Measurements from ENCODE around the gene ASCC3.

DNA sequence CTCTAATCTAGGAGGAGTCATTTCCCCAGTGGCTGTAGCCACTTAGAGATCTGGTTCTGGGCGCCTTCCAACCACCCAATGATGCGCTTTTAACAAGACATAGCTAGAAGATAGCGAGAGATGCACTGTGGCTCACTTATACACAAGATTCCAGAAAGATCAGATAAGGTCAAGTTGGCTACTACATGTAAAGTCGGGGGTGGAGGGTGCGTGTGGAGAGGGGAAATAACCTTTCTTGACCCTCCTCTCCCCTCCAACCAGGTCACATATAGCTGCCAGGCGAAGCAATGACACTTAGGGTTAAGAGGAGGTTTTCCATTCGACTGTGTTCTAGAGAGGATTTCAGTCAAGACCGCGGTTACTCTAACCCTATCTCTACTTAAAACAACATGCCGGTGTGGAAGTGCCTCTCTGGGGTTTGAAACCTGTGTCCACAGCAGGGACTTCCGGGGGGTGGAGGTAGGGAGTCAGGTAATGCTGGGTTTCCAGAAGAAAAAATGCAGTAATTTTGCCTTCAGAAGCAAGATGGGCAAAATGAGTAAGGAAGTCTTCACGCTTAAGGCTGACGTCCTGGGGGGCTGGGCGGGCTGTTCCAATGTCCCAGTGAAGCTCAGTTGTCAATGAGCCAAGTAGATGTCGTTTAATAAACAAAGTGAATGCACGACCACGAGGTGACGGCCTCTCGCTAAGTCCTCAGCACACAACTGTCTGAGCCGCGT lies 414.6 kb downstream of the ASCC3 start:
- TF ChIP-seq, protein P1, sequence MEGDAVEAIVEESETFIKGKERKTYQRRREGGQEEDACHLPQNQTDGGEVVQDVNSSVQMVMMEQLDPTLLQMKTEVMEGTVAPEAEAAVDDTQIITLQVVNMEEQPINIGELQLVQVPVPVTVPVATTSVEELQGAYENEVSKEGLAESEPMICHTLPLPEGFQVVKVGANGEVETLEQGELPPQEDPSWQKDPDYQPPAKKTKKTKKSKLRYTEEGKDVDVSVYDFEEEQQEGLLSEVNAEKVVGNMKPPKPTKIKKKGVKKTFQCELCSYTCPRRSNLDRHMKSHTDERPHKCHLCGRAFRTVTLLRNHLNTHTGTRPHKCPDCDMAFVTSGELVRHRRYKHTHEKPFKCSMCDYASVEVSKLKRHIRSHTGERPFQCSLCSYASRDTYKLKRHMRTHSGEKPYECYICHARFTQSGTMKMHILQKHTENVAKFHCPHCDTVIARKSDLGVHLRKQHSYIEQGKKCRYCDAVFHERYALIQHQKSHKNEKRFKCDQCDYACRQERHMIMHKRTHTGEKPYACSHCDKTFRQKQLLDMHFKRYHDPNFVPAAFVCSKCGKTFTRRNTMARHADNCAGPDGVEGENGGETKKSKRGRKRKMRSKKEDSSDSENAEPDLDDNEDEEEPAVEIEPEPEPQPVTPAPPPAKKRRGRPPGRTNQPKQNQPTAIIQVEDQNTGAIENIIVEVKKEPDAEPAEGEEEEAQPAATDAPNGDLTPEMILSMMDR (IDR thresholded peaks at IDR 0.05 in 4 of 5, conservative IDR thresholded peaks at IDR 0.05 in 1 of 5): no peak
- TF ChIP-seq POLR2A (IDR thresholded peaks at IDR 0.05): no peak

Data from gastrocnemius medialis (tissue), 4 donors.